Brain microvascular endothelial cell (primary cell): ENCODE results near the gene NELL2.

ENCODE experiments used
- DNase-seq: peaks from one replicate; pipeline ENCODE4 v3.0.0-alpha.2; 2020
- H3K27ac ChIP-seq: fragments of 250-450 bp; sonication (Bioruptor Pico); 2 replicates; pipeline ENCODE4 v1.5.1; 2020; ENCODE audit warnings: mild to moderate bottlenecking, moderate library complexity
- H3K27me3 ChIP-seq: fragments of 250-450 bp; sonication (Bioruptor Pico); replicated peaks from 2 replicates; pipeline ENCODE4 v1.5.1; 2020; ENCODE audit warnings: mild to moderate bottlenecking
- H3K36me3 ChIP-seq: fragments of 250-450 bp; sonication (Bioruptor Pico); replicated peaks from 2 replicates; pipeline ENCODE4 v1.5.1; 2020; ENCODE audit warnings: mild to moderate bottlenecking
- H3K4me3 ChIP-seq: 2 replicates; pipeline ENCODE4 v1.5.1; 2011; ENCODE audit warnings: low read depth, mild to moderate bottlenecking, control low read depth, low read length, moderate library complexity
- in situ Hi-C: cut with HindIII; loops from 2 replicates; pipeline ENCODE4 v1.10.0; 2017; ENCODE audit warnings: low sequenced_read_pairs, low pct_ligation_motif_present
- TF ChIP-seq, protein P1 (sequence below): IDR thresholded peaks from 2 replicates; pipeline ENCODE4 v1.5.1; 2011; ENCODE audit warnings: low read depth, mild to moderate bottlenecking, moderate library complexity, low read length, control low read depth, inconsistent platforms; ENCODE audit errors: missing control alignments

The NELL2 gene

DNA sequence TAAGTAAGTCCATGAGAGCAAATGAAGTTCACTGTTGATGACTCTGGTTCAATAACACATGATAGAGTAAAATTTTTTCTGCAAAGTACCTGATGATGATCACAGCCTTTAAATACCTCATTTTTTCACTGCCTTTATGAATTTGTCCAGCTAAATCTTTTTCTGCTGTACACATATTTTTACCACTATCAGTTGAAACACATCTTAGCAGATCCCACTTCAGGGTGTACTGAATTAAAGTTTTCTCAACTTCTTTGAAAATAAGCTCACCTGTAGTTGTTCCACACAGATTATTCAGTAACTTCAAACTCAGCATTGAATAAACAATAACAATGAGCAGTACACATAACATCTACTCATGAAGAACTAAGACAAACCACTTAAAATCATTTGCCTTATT is 385.9 kb downstream of the NELL2 start:
- Histone ChIP-seq H3K27ac (no peak overlapping the region), H3K27me3 (no peaks in the 10 kb centered on the region), H3K4me3 (no peak overlapping the region), H3K36me3 (no peaks in the 10 kb centered on the region)
- no peak for DNase-seq
- TF ChIP-seq, protein P1, sequence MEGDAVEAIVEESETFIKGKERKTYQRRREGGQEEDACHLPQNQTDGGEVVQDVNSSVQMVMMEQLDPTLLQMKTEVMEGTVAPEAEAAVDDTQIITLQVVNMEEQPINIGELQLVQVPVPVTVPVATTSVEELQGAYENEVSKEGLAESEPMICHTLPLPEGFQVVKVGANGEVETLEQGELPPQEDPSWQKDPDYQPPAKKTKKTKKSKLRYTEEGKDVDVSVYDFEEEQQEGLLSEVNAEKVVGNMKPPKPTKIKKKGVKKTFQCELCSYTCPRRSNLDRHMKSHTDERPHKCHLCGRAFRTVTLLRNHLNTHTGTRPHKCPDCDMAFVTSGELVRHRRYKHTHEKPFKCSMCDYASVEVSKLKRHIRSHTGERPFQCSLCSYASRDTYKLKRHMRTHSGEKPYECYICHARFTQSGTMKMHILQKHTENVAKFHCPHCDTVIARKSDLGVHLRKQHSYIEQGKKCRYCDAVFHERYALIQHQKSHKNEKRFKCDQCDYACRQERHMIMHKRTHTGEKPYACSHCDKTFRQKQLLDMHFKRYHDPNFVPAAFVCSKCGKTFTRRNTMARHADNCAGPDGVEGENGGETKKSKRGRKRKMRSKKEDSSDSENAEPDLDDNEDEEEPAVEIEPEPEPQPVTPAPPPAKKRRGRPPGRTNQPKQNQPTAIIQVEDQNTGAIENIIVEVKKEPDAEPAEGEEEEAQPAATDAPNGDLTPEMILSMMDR, result no peak
- in situ Hi-C loops, result no loop called here

DNA sequence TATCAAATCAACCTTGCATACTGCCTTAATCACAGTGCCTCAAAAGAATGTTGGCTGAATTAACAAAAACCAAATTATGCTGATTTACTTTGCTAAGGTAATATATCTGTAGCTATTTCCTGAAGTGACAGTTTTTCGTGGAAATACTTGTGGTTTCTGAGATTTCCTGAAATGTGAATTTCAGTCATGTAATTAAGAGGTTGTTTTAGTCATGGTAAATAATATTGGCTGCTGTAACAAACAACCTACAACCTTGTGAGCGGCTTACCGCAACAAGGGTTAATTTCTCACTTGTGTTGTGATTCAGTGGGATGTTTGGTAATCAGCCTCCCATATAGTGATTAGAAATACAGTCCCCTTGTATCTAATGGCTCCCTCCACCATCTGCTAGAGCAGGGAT is 387.9 kb downstream of the NELL2 start:
- in situ Hi-C loops, result no loop called here
- H3K4me3 ChIP-seq, result no peak overlapping the region
- DNase-seq, result no peak
- H3K36me3 ChIP-seq, result no peaks in the 10 kb centered on the region
- H3K27me3 ChIP-seq, result no peaks in the 10 kb centered on the region
- TF ChIP-seq, protein P1, result no peak
- H3K27ac ChIP-seq, result no peak overlapping the region

DNA sequence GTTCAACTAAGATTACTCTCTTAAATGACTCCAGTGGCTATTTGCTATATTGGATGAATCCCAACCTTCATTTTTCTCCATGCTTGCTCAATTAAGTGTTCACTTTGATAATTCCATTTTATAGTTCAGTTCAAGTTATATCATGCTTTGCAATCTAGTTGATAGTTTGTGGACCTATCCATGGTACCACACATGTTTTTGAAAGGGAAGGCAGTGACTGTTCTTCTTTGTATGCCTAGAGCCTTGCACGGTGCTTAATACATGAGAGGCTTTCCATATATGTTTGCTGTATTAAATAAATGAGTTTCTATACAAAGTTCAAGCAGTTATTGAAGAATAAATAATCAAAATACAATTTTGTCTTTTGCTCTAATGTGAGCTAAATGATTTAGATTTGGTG is 391.3 kb downstream of the NELL2 start:
- in situ Hi-C loops, result no loop called here
- H3K27ac ChIP-seq, result no peak overlapping the region
- no peaks in the 10 kb centered on the region for H3K27me3 ChIP-seq
- H3K36me3 ChIP-seq, result no peaks in the 10 kb centered on the region
- H3K4me3 ChIP-seq, result no peak overlapping the region
- DNase-seq, result no peak
- TF ChIP-seq, protein P1, result no peak

DNA sequence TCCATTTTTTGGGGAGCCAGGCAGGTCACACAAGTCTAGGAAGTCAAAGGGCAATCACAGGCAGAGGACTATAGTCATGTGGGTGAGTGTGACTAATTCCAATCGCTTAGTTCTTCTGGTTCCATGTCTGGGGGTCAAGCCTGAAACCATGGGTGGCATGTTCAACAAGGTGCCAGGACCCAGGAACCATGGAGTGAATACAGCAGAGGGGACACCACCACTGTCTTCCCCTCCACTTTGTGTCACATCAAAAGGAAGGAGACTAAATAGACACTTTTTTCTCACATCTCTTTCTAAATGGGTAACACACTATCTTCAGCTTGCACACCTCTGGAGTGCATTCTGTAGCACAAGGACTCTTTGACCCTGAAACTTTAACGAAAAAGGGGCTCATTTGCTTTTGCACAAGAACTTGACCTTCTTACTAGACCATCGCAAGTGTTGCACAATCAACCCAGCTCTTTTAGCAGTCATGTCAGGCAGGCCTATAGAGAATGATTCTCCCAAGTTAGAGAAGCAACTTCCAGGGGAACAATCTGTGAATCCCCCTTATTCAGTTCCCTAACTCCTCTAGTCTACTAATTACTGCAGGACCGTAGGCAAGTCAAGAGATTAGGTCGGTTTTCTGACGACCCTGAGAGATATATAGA is 398.7 kb downstream of the NELL2 start:
- H3K27ac ChIP-seq, result no peak overlapping the region
- TF ChIP-seq, protein P1, result no peak
- no peak for DNase-seq
- H3K27me3 ChIP-seq, result no peaks in the 10 kb centered on the region
- H3K36me3 ChIP-seq, result no peaks in the 10 kb centered on the region
- in situ Hi-C loops, result no loop called here
- H3K4me3 ChIP-seq, result no peak overlapping the region

DNA sequence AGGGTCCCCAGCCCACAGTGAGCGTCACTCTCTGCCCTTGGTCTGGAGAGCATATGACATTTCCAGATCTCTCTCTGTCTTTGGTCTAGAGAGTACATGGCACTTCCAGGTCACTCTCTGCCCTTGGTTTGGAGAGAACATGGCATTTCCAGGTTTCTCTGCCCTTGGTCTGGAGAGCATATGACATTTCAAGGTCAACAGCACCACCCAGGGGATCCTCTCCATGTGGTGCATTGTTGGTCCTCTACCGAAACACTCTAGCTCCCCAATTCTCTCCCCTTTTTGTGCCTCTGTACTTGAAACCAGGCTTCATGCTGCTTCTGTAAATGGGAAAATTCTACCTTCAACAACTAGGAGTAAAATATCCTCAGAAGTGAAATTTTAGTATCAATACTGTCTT is 399.4 kb downstream of the NELL2 start:
- Histone ChIP-seq H3K4me3 (no peak overlapping the region), H3K27ac (no peak overlapping the region), H3K27me3 (no peaks in the 10 kb centered on the region), H3K36me3 (no peaks in the 10 kb centered on the region)
- in situ Hi-C loops, result no loop called here
- TF ChIP-seq, protein P1, result no peak
- DNase-seq, result no peak

DNA sequence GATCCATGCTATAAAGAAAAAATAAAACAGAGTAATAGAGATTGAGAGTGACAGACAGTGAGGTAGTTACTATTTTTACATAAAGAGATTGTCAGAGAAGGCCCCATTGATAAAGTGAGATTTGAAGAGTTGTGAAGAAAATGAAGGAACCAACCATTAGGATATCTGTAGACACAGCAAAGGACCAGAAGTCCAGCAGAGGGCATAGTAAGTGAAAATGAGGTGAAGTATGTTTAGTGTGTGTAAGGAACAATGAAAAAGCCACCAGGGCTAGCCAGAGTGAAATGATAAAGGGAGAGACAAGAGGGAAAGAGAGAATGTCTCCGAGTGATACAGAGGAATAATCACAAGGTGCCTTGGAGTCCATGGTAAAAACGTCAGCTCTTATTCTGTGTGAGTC is 411.0 kb downstream of the NELL2 start:
- DNase-seq, result no peak
- no peaks in the 10 kb centered on the region for H3K27me3 ChIP-seq
- no peak overlapping the region for H3K4me3 ChIP-seq

More for the DNA sequence above, 411.0 kb downstream of the NELL2 start:
- TF ChIP-seq, protein P1, result peak; percentile 8
- in situ Hi-C loops, result no loop called here
- H3K36me3 ChIP-seq, result no peaks in the 10 kb centered on the region
- H3K27ac ChIP-seq, result no peak overlapping the region
